ENCODE data around the gene TMEM88.

TMEM88 gene

DNA sequence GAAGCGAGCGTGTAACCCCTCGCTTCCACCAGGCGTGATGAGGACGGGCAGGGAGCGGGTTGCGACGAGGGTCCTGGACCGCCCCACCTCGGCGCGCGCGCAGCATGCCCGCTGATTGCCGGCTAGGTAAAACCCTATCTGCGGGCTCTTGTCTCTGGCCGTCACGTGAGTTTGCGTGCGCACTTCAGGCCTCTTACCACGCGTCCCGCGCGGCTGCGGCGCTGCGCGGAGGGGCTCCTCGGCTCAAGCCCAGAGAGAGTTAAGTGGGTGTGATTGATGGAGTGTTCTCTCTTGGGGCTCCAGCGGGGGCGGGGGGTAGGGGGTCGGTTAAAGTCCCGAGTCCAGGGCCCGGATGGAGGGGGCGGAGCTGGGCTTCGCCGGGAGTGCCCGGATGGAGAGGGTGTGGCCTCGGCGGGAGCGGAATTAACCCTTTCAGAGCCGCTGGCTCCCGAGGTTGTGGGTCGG is 12.9 kb upstream of the TMEM88 start:
- peak; percentile 87 to 98 (median 91) for DNase-seq
- intact Hi-C loops (cut with DNase I) = loop anchor here (5.0 kb wide), 1 partner anchor 90 kb away; the partner anchor contains the start of genes CNTROB and TRAPPC1

DNA sequence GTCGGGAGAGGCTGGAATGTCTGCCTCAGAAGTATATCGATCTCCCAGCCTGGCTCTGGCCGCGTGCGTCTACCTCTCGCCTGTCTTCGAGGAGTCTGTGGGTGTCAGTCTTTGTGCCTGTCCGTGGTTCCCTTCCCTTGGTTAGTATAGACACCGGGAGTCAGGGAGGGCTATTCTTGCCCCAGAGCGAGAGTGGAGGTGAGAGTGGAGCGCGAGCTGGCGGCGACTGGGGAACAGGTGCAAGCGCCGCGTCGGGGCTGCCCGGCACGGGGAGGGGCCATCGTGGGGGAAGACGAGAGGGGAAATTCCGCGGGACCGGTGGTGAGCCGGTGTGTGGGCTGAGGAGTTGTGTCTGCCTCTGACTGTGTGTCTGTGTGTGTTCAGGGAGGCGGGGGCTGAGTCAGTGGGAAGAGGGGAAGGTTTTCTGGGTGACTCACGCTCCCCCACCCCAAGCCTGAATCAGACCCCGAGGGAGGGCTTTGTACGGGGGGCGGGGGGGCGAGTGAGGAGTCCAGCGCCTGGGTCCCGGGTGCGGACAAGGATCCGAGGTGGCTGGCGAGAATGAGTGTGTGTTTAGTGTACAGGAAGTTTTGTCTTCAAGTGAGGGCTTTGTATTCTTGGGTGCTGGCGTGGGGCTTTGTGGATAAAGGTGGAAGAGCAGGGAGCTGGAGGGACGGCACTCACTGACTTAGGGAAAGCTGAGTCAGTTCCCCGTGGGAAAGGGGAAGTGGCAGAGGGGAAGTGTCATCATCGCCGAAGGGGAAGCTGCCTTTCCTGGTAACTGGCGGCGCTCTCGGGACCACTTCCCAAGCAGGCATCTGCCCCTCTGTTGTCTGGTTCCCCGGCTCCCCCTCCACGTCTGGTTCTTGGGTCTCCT is 12.2 kb upstream of the TMEM88 start:
- DNase-seq = peak in 5 of 10 donors; percentile 40 to 89 (median 68)
- intact Hi-C loops (cut with DNase I) = loop anchor here (5.0 kb wide), 1 partner anchor 90 kb away; the partner anchor contains the start of genes CNTROB and TRAPPC1

DNA sequence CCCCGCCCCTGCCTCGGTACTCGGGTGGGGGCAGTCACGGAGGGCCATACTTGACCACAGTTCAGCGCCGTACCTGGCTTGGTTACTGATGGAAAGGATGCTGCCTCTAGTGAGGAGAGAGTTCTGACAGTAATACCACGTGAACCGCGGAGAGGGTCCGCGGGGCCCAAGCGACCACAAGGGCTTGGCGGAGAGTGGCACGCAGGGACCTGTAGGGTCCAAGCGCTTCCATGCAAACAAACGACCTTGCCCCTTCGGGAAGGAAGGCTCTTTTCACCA is 11.7 kb upstream of the TMEM88 start:
- intact Hi-C loops (cut with DNase I) = loop anchor here (5.0 kb wide), 1 partner anchor 89 kb away; the partner anchor contains the start of genes CNTROB and TRAPPC1
- no peak for DNase-seq

DNA sequence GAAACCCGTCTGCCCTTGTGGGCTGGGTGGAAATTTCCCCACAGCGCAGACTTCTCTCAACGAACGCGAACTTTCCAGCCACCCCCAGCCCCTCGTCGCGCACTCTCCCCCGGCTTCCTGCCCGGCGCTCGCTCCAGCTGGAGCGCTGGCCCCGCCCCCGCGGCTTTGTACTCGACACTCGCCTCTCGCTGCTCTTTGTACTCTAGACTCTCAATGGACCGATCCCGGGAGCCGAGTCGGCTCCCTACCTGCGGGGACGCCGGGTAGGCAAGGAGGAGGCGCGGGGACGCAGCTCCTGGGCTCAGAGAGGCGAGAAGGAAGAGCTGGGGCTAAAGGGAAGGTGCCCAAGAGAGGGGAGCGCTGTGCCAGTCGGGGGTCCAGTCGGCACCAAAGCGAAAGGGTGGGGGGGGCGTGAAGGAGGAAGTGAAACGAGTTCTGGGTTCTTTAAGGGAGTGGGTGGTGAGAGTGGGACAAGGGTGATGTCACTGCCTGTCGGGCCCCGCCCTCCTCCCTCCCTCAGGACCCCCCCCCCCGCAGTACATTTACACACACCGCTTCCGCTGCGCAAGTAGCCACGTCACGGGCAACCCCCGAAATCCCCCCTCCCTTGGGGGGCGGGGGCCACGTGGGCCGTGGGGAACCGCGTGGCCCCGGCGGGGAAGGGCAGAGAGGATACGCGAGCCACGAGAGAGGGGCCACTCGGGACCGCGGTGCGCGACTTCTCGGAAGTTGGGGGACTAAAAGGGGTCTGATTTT is 11.2 kb upstream of the TMEM88 start:
- peak in 7 of 10 donors; percentile 51 to 94 (median 68) for DNase-seq
- intact Hi-C loops (cut with DNase I) = loop anchor here (1.0 to 5.0 kb wide), 2 partner anchors 9 to 89 kb away; partner anchors contain the start of genes CNTROB, KDM6B and TRAPPC1

DNA sequence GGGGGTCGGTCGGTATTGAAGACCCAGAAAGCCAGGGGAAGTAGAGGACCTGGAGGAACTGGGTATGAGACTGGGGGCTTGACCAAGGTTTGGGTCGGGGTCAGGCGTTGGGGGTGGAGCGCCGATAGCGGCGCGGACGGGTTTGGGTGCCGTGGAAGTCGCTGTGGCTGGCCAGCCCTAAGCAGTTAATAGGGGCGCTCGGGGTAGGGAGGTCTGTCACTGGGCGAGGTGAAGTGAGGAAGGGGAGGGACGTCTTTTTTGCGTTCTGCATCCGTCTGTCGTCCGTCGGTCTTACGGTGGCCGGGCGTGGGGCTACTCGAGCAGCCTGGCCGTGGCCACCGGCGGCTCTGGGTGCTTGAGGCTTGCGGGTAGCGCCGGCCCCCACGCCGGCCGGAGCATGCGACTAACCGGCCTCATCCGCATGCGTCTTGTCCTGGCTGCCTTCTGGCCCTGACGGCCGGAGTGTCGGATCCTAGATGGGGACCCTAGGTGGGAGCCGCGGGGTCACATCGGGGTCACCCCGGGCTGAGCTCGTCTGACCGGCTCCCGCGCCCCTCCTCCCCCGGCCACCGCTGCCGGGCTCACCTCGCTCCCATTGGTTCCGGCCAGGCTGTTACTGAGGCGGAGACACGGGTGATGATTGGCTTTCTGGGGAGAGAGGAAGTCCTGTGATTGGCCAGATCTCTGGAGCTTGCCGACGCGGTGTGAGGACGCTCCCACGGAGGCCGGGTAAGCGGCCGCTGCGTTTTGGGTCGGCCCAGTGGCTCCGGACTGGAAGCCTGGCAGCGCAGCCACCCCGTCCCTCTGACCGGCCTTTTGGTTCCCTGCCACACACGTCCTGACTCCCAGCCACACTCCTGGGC is 10.3 kb upstream of the TMEM88 start:
- DNase-seq = peak; percentile 88 to 99 (median 92)
- intact Hi-C loops (cut with DNase I) = loop anchor here (1.0 to 5.0 kb wide), 2 partner anchors 10 to 88 kb away; partner anchors contain the start of genes CNTROB, KDM6B and TRAPPC1

DNA sequence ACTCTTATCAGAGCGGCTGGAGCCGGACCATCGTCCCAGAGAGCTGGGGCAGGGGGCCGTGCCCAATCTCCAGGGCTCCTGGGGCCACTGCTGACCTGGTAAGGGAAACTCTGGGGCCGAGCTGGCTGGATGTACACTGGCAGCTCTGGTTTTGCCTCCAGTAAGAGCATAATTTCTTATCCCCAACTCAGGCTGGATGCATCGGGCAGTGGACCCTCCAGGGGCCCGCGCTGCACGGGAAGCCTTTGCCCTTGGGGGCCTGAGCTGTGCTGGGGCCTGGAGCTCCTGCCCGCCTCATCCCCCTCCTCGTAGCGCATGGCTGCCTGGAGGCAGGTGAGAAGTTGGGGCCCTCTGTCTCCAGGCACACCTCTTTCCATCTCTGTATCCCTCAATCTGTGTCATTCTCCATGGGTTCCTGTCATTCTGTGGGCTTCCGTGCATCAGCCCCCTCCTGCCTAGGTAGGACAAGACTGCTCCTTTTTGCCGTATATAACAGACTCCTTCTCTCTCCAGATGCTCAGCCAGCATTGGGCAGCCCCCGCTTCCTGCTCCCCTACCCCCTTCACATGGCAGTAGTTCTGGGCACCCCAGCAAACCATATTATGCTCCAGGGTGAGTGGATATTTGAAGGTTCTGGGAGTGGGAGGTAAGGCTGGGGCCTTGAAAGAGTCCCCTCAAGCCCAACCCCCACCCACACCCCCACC is 9.4 kb upstream of the TMEM88 start:
- DNase-seq = peak in 1 of 10 donors; percentile 55
- intact Hi-C loops (cut with DNase I) = no loop called here

DNA sequence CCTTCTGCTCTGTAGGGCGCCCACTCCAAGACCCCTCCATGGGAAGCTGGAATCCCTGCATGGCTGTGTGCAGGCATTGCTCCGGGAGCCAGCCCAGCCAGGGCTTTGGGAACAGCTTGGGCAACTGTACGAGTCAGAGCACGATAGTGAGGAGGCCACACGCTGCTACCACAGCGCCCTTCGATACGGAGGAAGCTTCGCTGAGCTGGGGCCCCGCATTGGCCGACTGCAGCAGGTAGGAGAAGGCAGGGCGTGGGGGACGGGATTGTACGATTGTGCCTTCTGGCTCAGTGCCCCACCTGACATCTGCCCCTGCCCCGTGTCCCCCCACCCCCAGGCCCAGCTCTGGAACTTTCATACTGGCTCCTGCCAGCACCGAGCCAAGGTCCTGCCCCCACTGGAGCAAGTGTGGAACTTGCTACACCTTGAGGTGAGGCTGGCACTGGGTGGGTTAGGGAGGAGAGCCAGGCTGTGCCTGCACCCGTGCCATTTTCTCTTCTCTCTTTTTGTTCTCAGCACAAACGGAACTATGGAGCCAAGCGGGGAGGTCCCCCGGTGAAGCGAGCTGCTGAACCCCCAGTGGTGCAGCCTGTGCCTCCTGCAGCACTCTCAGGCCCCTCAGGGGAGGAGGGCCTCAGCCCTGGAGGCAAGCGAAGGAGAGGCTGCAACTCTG is 8.7 kb upstream of the TMEM88 start:
- intact Hi-C loops (cut with DNase I) = no loop called here
- DNase-seq = peak in 1 of 10 donors; percentile 68

DNA sequence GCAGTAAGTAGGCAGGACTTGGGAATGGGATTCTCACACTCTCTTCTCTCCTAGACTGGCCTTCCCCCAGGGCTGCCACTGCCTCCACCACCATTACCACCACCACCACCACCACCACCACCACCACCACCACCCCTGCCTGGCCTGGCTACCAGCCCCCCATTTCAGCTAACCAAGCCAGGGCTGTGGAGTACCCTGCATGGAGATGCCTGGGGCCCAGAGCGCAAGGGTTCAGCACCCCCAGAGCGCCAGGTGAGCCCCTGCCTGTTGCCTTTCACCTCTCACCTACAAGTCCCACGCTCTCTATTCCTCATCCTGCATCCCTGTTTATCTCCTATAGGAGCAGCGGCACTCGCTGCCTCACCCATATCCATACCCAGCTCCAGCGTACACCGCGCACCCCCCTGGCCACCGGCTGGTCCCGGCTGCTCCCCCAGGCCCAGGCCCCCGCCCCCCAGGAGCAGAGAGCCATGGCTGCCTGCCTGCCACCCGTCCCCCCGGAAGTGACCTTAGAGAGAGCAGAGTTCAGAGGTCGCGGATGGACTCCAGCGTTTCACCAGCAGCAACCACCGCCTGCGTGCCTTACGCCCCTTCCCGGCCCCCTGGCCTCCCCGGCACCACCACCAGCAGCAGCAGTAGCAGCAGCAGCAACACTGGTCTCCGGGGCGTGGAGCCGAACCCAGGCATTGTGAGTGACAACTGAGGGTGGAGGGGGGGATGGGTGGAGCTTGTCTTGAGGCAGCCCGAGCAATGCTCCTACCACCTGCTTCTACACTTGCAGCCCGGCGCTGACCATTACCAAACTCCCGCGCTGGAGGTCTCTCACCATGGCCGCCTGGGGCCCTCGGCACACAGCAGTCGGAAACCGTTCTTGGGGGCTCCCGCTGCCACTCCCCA is 7.9 kb upstream of the TMEM88 start:
- peak in 1 of 10 donors; percentile 82 for DNase-seq
- intact Hi-C loops (cut with DNase I) = no loop called here

DNA sequence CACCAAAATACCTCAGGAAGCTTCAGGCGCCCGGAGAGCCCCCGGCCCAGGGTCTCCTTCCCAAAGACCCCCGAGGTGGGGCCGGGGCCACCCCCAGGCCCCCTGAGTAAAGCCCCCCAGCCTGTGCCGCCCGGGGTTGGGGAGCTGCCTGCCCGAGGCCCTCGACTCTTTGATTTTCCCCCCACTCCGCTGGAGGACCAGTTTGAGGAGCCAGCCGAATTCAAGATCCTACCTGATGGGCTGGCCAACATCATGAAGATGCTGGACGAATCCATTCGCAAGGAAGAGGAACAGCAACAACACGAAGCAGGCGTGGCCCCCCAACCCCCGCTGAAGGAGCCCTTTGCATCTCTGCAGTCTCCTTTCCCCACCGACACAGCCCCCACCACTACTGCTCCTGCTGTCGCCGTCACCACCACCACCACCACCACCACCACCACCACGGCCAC is 6.7 kb upstream of the TMEM88 start:
- peak in 1 of 10 donors; percentile 75 for DNase-seq
- intact Hi-C loops (cut with DNase I) = no loop called here

DNA sequence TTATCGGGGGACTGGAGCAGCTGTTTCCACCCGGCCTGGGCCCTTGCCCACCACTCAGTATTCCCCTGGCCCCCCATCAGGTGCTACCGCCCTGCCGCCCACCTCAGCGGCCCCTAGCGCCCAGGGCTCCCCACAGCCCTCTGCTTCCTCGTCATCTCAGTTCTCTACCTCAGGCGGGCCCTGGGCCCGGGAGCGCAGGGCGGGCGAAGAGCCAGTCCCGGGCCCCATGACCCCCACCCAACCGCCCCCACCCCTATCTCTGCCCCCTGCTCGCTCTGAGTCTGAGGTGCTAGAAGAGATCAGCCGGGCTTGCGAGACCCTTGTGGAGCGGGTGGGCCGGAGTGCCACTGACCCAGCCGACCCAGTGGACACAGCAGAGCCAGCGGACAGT is 6.1 kb upstream of the TMEM88 start:
- intact Hi-C loops (cut with DNase I) = no loop called here
- DNase-seq = peak in 1 of 10 donors; percentile 83

DNA sequence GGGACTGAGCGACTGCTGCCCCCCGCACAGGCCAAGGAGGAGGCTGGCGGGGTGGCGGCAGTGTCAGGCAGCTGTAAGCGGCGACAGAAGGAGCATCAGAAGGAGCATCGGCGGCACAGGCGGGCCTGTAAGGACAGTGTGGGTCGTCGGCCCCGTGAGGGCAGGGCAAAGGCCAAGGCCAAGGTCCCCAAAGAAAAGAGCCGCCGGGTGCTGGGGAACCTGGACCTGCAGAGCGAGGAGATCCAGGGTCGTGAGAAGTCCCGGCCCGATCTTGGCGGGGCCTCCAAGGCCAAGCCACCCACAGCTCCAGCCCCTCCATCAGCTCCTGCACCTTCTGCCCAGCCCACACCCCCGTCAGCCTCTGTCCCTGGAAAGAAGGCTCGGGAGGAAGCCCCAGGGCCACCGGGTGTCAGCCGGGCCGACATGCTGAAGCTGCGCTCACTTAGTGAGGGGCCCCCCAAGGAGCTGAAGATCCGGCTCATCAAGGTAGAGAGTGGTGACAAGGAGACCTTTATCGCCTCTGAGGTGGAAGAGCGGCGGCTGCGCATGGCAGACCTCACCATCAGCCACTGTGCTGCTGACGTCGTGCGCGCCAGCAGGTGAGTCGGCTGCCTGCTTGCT is 5.6 kb upstream of the TMEM88 start:
- peak in 1 of 10 donors; percentile 64 for DNase-seq
- intact Hi-C loops (cut with DNase I) = no loop called here

DNA sequence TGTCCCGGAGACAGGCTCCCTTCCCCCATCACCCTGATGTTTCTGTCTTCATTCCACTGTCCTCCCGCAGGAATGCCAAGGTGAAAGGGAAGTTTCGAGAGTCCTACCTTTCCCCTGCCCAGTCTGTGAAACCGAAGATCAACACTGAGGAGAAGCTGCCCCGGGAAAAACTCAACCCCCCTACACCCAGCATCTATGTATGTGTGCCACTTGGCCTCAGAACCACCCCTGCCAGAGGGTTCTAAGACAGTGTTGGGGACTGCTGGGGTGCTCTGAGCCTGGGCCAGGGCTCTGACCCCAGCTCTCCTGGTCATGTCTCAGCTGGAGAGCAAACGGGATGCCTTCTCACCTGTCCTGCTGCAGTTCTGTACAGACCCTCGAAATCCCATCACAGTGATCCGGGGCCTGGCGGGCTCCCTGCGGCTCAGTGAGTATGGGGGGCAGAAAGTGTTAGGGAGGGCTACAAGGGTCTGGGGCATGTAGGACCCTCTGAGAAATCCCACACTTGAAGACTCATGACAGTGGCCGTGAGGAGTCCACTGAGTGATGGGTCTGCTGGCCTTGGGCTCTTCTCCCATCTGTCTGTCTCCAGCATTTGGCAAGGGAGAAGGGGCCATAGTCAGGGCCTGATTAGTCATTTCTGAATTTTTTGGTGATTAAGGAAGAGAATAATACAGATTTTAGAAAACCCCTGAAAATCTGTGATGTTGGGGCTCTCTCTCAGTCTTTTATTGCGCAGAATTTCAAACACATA is 4.9 kb upstream of the TMEM88 start:
- intact Hi-C loops (cut with DNase I) = loop anchor here (2.0 kb wide), 2 partner anchors 15 to 107 kb away; partner anchors contain the start of gene KDM6B
- no peak for DNase-seq

DNA sequence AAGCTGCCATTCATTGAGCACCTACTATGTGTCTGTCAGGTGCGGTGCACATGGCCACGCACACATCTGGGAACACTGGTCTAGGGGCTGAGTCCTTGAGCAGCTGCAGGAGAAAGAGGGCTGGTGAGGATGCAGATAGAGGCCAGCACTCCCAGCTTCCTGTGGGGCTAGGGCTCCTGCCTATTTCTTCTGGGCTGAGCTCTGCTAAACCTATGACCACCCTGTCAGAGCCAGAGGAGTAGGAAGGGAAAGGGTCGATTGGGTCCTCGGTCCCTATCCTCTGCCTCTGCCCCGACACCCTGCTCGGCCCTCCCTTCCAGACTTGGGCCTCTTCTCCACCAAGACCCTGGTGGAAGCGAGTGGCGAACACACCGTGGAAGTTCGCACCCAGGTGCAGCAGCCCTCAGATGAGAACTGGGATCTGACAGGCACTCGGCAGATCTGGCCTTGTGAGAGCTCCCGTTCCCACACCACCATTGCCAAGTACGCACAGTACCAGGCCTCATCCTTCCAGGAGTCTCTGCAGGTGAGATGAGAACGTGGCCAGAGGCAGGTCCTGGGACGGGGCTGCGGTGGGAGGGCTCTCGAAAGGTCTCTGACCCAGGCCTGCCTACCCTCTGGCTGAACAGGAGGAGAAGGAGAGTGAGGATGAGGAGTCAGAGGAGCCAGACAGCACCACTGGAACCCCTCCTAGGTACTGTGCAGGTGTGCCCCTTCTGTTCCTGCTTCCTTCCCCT is 4.0 kb upstream of the TMEM88 start:
- intact Hi-C loops (cut with DNase I) = loop anchor here (1.0 to 2.0 kb wide), 3 partner anchors 16 to 108 kb away; partner anchors contain the start of gene KDM6B
- peak in 2 of 10 donors; percentile 69 to 72 for DNase-seq

DNA sequence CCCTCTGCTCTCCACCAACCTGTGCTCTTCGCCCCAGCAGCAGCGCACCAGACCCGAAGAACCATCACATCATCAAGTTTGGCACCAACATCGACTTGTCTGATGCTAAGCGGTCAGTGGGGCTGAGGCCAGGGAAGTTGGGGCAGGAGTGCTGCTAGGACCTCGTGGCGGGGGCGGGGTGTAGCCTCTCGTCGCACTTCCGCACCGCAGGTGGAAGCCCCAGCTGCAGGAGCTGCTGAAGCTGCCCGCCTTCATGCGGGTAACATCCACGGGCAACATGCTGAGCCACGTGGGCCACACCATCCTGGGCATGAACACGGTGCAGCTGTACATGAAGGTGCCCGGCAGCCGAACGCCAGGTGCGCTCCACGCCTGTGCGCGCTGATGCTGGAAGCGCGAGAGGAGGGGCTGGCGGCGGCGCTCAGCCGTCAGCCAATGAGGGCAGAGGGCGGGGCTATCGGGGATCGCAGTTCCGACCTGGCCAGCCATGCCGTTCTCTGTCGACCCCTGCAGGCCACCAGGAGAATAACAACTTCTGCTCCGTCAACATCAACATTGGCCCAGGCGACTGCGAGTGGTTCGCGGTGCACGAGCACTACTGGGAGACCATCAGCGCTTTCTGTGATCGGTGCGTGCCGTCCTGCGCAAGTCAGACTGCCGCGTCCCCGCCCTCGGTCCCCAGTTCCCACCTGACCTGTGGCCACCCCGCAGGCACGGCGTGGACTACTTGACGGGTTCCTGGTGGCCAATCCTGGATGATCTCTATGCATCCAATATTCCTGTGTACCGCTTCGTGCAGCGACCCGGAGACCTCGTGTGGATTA is 3.2 kb upstream of the TMEM88 start:
- intact Hi-C loops (cut with DNase I) = loop anchor here (1.0 to 2.0 kb wide), 3 partner anchors 17 to 109 kb away; partner anchors contain the start of gene KDM6B
- peak; percentile 84 to 99 (median 92) for DNase-seq

DNA sequence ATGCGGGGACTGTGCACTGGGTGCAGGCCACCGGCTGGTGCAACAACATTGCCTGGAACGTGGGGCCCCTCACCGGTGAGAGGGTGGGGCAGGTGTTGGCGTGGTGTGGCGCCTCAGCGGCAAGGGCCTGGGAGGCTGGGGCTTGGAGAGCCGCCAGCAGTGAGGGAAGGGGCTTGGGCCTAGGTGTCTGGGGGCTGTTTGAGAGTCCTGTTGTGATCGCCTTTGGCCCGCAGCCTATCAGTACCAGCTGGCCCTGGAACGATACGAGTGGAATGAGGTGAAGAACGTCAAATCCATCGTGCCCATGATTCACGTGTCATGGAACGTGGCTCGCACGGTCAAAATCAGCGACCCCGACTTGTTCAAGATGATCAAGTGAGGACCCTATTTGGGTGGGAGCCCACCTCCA is 2.6 kb upstream of the TMEM88 start:
- intact Hi-C loops (cut with DNase I) = no loop called here
- DNase-seq = no peak
